BLaER1 (cell line): Measurements from ENCODE around the gene MID1.
A peak's percentile ranks its signal among the peaks of the same experiment; 100 is the strongest.

ENCODE experiments used
- H3K27ac ChIP-seq: shearing (Covaris generic); formaldehyde crosslinking; 2 replicates; pipeline ENCODE4 v1.8.1; 2022
- H3K27me3 ChIP-seq: shearing (Covaris generic); formaldehyde crosslinking; 2 replicates; pipeline ENCODE4 v1.8.1; 2022
- H3K36me3 ChIP-seq: shearing (Covaris generic); formaldehyde crosslinking; 2 replicates; pipeline ENCODE4 v1.8.1; 2022
- H3K4me1 ChIP-seq: shearing (Covaris generic); formaldehyde crosslinking; 2 replicates; pipeline ENCODE4 v1.8.1; 2022
- H3K4me2 ChIP-seq: shearing (Covaris generic); formaldehyde crosslinking; 2 replicates; pipeline ENCODE4 v1.8.1; 2022
- H3K4me3 ChIP-seq: shearing (Covaris generic); formaldehyde crosslinking; 2 replicates; pipeline ENCODE4 v1.8.1; 2022
- H3K9ac ChIP-seq: shearing (Covaris generic); formaldehyde crosslinking; 2 replicates; pipeline ENCODE4 v1.8.1; 2022
- H3K9me3 ChIP-seq: shearing (Covaris generic); formaldehyde crosslinking; 2 replicates; pipeline ENCODE4 v1.8.1; 2022
- H4K20me1 ChIP-seq: shearing (Covaris generic); formaldehyde crosslinking; 2 replicates; pipeline ENCODE4 v1.8.1; 2022
- Cebpa-rat ChIP-seq: shearing (Covaris generic); IDR thresholded peaks from 2 replicates; pipeline ENCODE4 v1.8.1; 2022

The MID1 gene

GRCh38 chrX:10620121-10620699, at the start of gene MID1:
TSS of gene MID1 (minus strand) at chrX:10620585. CDS start at chrX:10567547, 53,038 bp downstream.
- Histone ChIP-seq H3K4me3 (peak within 1 kb of the TSS; percentile 64), H3K4me2 (peak within 1 kb of the TSS; percentile 70), H3K9me3 (no peaks in the 10 kb centered on the region), H3K27me3 (peaks cover 93% of the 10 kb centered on the region), H4K20me1 (peaks cover 31% of the 10 kb centered on the region; the same call in 1 of the 2 replicates), H3K9ac (no peak within 1 kb of the TSS; the same call in 1 of the 2 replicates), H3K27ac (no peak within 1 kb of the TSS), H3K4me1 (no peaks in the 10 kb centered on the region), H3K36me3 (no peaks in the 10 kb centered on the region)
- no peak for TF ChIP-seq Cebpa-rat

- no peak for TF ChIP-seq Cebpa-rat
- no peaks in the 10 kb centered on the region for H3K9me3 ChIP-seq
- no peak overlapping the region for H3K4me3 ChIP-seq
- no peaks in the 10 kb centered on the region for H4K20me1 ChIP-seq
- peaks cover 8% of the 10 kb centered on the region; the same call in 1 of the 2 replicates for H3K4me1 ChIP-seq
- H3K9ac ChIP-seq: no peak overlapping the region
- H3K4me2 ChIP-seq: no peak overlapping the region
- peaks cover 92% of the 10 kb centered on the region for H3K27me3 ChIP-seq
- no peak overlapping the region for H3K27ac ChIP-seq
- H3K36me3 ChIP-seq: no peaks in the 10 kb centered on the region
Measured at GRCh38 chrX:10667143-10667542, 46.8 kb upstream of the MID1 start.

GRCh38 chrX:10666102-10666501, 45.7 kb upstream of the MID1 start:
- H3K36me3 ChIP-seq: no peaks in the 10 kb centered on the region
- H3K27me3 ChIP-seq: peaks cover 90% of the 10 kb centered on the region
- H4K20me1 ChIP-seq: no peaks in the 10 kb centered on the region
- H3K9me3 ChIP-seq: no peaks in the 10 kb centered on the region
- peak; percentile 70; the same call in 1 of the 2 replicates for TF ChIP-seq Cebpa-rat
- H3K4me2 ChIP-seq: no peak overlapping the region
- H3K4me3 ChIP-seq: no peak overlapping the region
- no peak overlapping the region for H3K27ac ChIP-seq
- peaks cover 8% of the 10 kb centered on the region; the same call in 1 of the 2 replicates for H3K4me1 ChIP-seq
- no peak overlapping the region for H3K9ac ChIP-seq

- H3K27me3 ChIP-seq: peaks cover 90% of the 10 kb centered on the region
- H3K27ac ChIP-seq: no peak overlapping the region
- no peak for TF ChIP-seq Cebpa-rat
- no peak overlapping the region for H3K9ac ChIP-seq
- H3K36me3 ChIP-seq: no peaks in the 10 kb centered on the region
- H3K4me1 ChIP-seq: peaks cover 8% of the 10 kb centered on the region; the same call in 1 of the 2 replicates
- peak overlapping the region; percentile 24; the same call in 1 of the 2 replicates for H3K4me2 ChIP-seq
- no peaks in the 10 kb centered on the region for H4K20me1 ChIP-seq
- no peaks in the 10 kb centered on the region for H3K9me3 ChIP-seq
- H3K4me3 ChIP-seq: no peak overlapping the region
Measured at GRCh38 chrX:10665681-10666080, 45.3 kb upstream of the MID1 start.

- no peak for TF ChIP-seq Cebpa-rat
- H3K4me2 ChIP-seq: no peak overlapping the region
- no peak overlapping the region for H3K9ac ChIP-seq
- H3K4me3 ChIP-seq: no peak overlapping the region
- H3K36me3 ChIP-seq: no peaks in the 10 kb centered on the region
- H3K9me3 ChIP-seq: peaks cover 3% of the 10 kb centered on the region; the same call in 1 of the 2 replicates
- peaks cover under 1% of the 10 kb centered on the region; the same call in 1 of the 2 replicates for H3K4me1 ChIP-seq
- H3K27ac ChIP-seq: no peak overlapping the region
- no peaks in the 10 kb centered on the region; the same call in 1 of the 2 replicates for H4K20me1 ChIP-seq
- H3K27me3 ChIP-seq: peaks cover 94% of the 10 kb centered on the region
Measured at GRCh38 chrX:10660171-10660570, 39.8 kb upstream of the MID1 start.

GRCh38 chrX:10656214-10656613, 35.8 kb upstream of the MID1 start:
- TF ChIP-seq Cebpa-rat: no peak
- H3K36me3 ChIP-seq: no peaks in the 10 kb centered on the region
- peaks cover 98% of the 10 kb centered on the region for H3K27me3 ChIP-seq
- H3K9me3 ChIP-seq: peaks cover 4% of the 10 kb centered on the region; the same call in 1 of the 2 replicates
- H4K20me1 ChIP-seq: no peaks in the 10 kb centered on the region; the same call in 1 of the 2 replicates
- H3K4me1 ChIP-seq: no peaks in the 10 kb centered on the region
- no peak overlapping the region for H3K4me3 ChIP-seq
- no peak overlapping the region for H3K27ac ChIP-seq
- no peak overlapping the region for H3K9ac ChIP-seq
- H3K4me2 ChIP-seq: no peak overlapping the region

GRCh38 chrX:10654960-10655359, 34.6 kb upstream of the MID1 start:
- Histone ChIP-seq H3K9me3 (peaks cover 4% of the 10 kb centered on the region; the same call in 1 of the 2 replicates), H3K27me3 (peaks cover 98% of the 10 kb centered on the region), H3K27ac (no peak overlapping the region), H3K4me2 (no peak overlapping the region), H3K9ac (no peak overlapping the region), H3K4me3 (no peak overlapping the region), H3K4me1 (no peaks in the 10 kb centered on the region), H3K36me3 (no peaks in the 10 kb centered on the region), H4K20me1 (no peaks in the 10 kb centered on the region)
- no peak for TF ChIP-seq Cebpa-rat

- no peaks in the 10 kb centered on the region for H3K4me1 ChIP-seq
- no peak overlapping the region for H3K4me2 ChIP-seq
- peaks cover 4% of the 10 kb centered on the region; the same call in 1 of the 2 replicates for H3K9me3 ChIP-seq
- H3K27me3 ChIP-seq: peaks cover 98% of the 10 kb centered on the region
- H4K20me1 ChIP-seq: no peaks in the 10 kb centered on the region
- H3K27ac ChIP-seq: no peak overlapping the region
- H3K36me3 ChIP-seq: no peaks in the 10 kb centered on the region
- no peak overlapping the region for H3K4me3 ChIP-seq
- TF ChIP-seq Cebpa-rat: no peak
- no peak overlapping the region for H3K9ac ChIP-seq
Measured at GRCh38 chrX:10653302-10653701, 32.9 kb upstream of the MID1 start.

GRCh38 chrX:10649265-10649664, 28.9 kb upstream of the MID1 start:
- no peak for TF ChIP-seq Cebpa-rat
- H3K9me3 ChIP-seq: no peaks in the 10 kb centered on the region
- peaks cover 12% of the 10 kb centered on the region for H3K4me1 ChIP-seq
- no peak overlapping the region for H3K9ac ChIP-seq
- no peak overlapping the region for H3K4me3 ChIP-seq
- H3K27ac ChIP-seq: no peak overlapping the region
- H3K4me2 ChIP-seq: no peak overlapping the region
- H3K27me3 ChIP-seq: peaks cover 97% of the 10 kb centered on the region
- no peaks in the 10 kb centered on the region; the same call in 1 of the 2 replicates for H4K20me1 ChIP-seq
- no peaks in the 10 kb centered on the region for H3K36me3 ChIP-seq

GRCh38 chrX:10648614-10649013, 28.2 kb upstream of the MID1 start:
- TF ChIP-seq Cebpa-rat: no peak
- Histone ChIP-seq H4K20me1 (no peaks in the 10 kb centered on the region; the same call in 1 of the 2 replicates), H3K4me1 (peaks cover 12% of the 10 kb centered on the region), H3K27me3 (peaks cover 92% of the 10 kb centered on the region), H3K36me3 (no peaks in the 10 kb centered on the region), H3K9ac (no peak overlapping the region), H3K9me3 (no peaks in the 10 kb centered on the region), H3K4me2 (no peak overlapping the region), H3K4me3 (no peak overlapping the region), H3K27ac (no peak overlapping the region)
